GM18517 (cell line): ENCODE measurements around the gene CDH8.
"Not testable (repeated sequence)": the region's sequence is repeated elsewhere in the genome, so short reads cannot be mapped to it uniquely, and the experiment has no call there.

Experiments
- ATAC-seq: cut with Tn5 transposase; IDR thresholded peaks from one replicate; pipeline ENCODE4 v1.9.1; 2021; ENCODE audit warnings: mild to moderate bottlenecking, moderate library complexity; ENCODE audit not compliant: unreplicated experiment

CDH8 gene

DNA sequence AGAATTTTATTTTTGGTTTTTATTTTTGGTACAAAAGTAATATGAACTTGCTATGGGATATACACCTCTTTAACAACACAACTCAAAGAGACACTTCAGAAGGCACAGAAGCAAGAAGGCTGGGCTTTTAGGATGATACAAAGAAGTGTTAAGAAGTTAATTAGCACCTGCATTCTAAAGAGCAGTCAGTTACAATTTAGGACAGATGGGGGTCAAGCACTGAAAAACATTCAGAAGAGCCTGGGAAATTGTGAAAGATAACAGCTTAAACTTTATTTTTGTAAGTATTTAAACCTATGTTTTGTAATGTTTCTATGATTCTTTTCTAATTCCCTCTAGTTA, 163.5 kb downstream of the CDH8 start:
- no peak for ATAC-seq

GRCh38 chr16:61871837-61872777, 164.1 kb downstream of the CDH8 start:
- no peak for ATAC-seq

DNA sequence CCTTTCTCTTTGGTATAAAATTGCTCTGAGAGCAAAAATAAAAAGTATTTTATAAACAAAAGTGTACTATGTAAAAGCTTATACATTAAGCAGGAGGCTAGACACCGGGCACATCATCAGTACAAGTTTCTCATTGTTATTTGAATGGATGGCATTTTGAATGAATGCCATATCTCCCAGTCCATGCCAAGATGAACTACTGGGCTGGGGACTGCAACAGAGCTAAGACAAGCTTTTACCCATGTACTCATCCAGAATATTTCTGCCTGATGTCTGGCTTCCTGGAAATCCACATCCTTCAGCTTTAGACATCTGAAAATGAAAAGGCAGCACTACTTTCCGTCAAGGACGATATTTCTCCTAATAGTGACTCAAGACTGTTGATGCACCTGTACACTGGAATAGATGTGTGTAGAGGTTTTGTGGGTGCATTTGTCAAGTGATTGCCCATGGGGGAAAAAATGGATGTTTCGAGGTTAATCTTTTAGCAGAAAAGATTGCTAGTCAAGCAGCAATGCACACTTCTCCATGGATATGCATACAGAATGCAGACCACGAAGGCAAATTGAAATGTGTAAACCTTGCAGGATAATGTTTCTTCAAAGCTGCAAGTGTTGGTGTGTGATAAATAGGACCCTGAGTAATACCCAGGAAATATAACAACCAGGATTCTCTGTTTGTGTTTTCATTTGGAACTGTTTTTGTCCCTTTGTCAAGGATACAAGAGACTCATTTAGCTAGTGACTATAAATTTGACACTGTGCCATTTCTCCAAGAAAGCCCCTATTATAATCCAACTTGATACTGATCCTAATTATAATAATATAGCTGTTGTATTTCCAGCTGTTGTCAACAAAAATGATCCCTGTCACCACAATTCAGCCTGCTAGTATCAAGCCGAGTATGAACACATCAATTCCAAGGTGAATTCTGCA, 173.8 kb downstream of the CDH8 start:
- ATAC-seq: no peak

- ATAC-seq: no peak
Observed at GRCh38 chr16:61858988-61859387, 177.2 kb downstream of the CDH8 start.

- ATAC-seq: no peak
Observed at GRCh38 chr16:61842666-61843065, 193.6 kb downstream of the CDH8 start.

DNA sequence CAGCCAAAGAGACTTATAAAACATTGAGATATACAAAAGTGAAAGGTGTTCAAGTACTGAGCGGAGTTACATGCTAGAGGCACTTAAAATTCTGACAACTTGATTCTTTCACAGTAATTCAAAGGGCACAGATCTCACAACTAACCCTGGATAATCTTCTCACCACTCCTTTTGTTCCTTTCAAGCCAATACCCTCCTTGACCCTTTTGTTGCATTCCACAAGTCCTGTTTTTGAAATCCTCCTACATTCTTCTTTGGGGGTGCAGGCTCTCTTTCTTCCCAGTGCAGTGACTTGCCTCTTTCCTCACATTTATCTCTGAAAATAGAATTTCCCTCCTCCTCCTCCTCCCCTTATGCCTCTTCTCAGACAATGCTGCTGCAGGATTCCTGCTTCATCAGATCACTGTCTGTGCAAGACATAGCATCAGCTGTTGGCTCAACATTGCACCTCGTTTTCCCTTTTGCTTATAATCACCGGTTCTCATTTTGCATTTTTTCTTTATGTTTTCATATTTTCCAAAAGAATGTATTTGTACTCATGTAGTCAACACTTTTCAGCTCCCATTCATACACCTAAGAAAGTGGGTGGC, 199.3 kb downstream of the CDH8 start:
- ATAC-seq: no peak

DNA sequence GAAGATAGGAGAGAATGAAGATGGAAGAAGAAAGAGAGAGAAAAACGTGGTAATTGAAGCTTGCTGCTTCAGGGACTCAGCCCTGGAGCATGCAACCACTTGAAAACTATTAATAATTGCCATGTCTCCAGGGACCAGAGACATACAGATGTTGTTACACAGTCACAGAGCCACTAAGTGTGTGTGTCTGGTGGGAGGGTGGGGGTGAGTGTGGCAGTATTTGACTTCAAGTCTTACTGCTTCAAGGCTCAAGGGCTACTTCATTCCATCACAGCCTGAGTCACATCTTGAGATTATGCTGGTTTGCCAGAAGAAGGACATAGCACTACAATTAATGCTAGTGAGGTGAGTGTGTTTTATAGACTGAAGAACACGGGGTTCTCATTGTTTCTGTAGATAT, 202.2 kb downstream of the CDH8 start:
- no peak for ATAC-seq

- no peak for ATAC-seq
Observed at GRCh38 chr16:61831351-61831917, 204.8 kb downstream of the CDH8 start.

DNA sequence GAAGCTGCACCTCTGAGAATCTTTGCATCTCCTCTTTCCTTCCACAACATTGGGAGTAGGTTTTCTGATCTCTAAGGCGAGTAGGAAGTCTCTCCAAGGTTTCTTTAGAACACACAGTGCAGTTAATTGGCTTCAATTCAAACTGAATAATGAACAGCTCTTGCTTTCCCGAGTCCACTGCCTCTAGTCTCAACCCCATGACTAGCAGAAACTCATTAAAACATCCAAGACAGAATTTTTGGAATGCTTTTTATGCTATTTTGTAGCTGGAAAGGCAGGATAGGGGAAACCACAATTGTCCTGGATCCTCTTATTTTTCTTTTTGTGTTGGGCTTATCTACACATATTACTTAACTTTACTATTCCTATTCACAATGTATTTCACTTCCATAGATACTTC, 206.6 kb downstream of the CDH8 start:
- ATAC-seq: no peak

- no peak for ATAC-seq
Observed at GRCh38 chr16:61823326-61823725, 212.9 kb downstream of the CDH8 start.

DNA sequence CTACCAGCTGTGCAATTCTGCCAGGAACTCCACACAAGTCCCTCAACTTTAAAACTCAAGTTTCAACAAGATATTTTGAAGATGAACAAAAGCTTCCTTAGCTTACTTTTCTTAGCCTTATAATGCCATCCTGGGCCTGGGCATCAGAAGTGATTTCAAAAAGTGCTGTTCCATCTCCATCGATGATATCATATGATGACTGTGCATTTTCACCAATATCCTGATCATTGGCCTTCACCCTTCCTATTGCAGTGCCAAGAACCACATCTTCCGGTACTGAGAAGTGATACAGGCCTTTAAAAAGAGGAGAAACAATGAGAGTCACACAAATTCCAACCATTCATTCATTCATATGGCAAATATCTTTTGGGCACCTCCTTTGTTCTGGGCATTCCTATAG, 215.4 kb downstream of the CDH8 start:
- ATAC-seq: no peak

DNA sequence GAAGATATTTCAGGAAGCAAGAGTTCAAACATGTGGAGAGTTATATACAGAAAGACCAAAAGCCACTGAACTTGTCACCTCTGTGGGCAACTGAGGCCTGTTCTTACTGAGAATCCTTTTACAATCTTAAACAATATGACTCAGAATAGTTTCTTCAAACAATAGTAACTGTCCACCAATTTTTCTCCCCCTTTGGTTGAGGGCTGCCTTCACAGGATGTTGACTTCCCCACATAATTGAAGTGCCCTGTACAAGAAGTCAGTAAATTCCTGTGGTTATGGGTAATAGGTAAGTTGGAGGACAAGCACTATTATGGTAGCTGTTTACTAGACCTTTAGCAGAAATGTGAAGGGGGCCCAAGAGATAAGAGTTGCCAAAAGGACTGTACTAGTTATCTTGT, 215.8 kb downstream of the CDH8 start:
- no peak for ATAC-seq

DNA sequence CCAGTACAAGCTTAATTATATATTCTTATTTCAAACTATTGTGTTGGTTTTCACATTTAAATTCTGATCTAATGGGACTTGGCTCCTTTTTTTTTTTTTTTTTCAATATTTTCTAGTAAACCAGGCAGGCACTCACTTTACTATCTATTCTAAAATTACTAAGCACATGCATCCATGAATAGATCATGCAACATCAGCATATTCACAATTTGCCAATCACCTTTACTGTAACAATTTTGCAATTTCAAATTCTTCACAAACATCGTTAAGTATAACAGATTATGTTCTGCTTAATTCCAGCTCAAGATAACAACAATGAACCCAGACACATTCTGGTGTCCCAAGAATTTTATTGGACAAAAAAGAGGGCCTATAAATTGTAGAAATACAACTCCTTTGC, 217.4 kb downstream of the CDH8 start:
- no peak for ATAC-seq

DNA sequence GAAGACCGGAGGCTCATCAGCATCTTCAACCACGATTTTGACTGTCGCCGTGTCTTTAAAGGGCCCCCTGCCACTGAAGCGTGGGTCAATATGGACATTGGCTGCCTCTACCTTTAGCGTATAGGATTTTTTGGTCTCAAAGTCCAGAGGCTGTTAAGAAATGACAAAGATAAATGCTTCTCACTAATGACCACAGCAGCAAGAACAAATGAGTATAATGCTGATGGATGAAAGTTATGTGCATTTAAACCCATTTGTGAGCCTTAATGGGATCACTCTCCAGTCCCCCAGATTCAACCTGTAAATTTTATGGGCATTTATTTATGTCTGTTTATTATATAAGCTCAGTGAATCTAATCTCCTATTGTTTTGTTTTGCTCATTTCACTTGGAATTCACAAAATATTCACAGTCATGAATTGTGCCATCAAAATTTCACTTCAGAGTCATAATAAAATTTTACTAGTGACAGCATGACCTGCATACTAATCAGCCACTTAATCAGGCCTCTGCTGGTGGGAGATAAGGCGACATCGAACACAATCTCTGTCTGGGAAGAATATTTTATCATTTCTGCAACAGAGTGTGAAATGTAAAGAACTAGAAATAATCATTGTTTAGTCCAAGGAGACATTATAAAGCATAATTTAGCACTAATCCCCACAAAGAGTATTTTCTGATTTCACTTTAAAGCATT, 218.5 kb downstream of the CDH8 start:
- ATAC-seq: no peak

- no peak for ATAC-seq
Observed at GRCh38 chr16:61814726-61815347, 221.4 kb downstream of the CDH8 start.

GRCh38 chr16:61813339-61813738, 222.9 kb downstream of the CDH8 start:
- no peak for ATAC-seq

GRCh38 chr16:61812251-61812650, 224.0 kb downstream of the CDH8 start:
- ATAC-seq: no peak

DNA sequence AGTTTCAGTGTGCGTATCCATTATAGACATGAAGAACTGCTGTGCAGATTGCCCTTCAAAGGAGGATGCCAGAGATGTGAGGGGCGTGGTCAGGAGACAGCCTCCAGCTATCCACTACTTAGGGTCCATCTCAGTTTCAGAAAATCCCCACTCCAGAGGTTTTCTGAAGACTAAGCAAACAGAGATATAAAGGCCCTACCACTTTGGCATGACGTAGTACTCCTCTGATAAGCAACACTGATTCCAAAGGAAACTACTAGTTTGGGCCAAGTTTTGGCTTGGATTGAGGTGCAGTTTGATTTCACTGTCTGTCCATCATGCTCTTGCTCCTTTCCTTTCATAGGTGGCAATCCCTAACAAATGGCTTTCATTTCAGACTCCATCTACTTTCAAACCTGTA, 228.7 kb downstream of the CDH8 start:
- no peak for ATAC-seq

DNA sequence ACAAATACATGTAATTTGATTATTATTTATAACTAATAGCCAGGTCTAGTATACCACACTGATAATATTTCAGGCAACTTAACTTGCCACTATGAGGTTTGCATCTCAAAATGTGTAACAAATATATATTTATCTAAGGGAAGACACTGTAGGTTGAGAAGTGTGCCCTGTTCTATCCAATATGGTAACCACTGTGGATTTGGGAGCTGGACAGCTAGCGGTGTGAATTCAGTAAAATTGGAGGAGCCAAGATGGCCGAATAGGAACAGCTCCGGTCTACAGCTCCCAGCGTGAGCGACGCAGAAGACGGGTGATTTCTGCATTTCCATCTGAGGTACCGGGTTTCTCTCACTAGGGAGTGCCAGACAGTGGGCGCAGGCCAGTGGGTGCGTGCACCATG, 235.0 kb downstream of the CDH8 start:
- not testable (repeated sequence) for ATAC-seq

GRCh38 chr16:61798741-61799140, 237.5 kb downstream of the CDH8 start:
- ATAC-seq: no peak
